HCT116 (cell line): ENCODE results near the gene RTN1.

ENCODE experiments used
- CTCF ChIP-seq, 3 experiments: fragments of 200-600 bp in 1 of 3; sonication (generic) in 1 of 3; IDR thresholded peaks in 2 of 3; conservative IDR thresholded peaks in 1 of 3; 2 replicates each; pipeline ENCODE4 v1.5.1; 2012 to 2017; ENCODE audit warnings: low read depth in 2 of 3, low read length in 2 of 3, antibody characterized with exemption in 1 of 3, borderline replicate concordance in 1 of 3, control low read depth in 1 of 3, mild to moderate bottlenecking in 1 of 3, mixed read lengths in 1 of 3, mixed run types in 1 of 3, moderate library complexity in 1 of 3; ENCODE audit not compliant: insufficient read depth in 1 of 3
- EZH2 ChIP-seq: fragments of 200-600 bp; sonication (generic); IDR thresholded peaks from 2 replicates; pipeline ENCODE4 v1.6.1; 2017; ENCODE audit warnings: antibody characterized with exemption, mixed run types
- EZH2phosphoT487 ChIP-seq: fragments of 200-600 bp; IDR thresholded peaks from 2 replicates; pipeline ENCODE4 v1.6.1; 2018; ENCODE audit warnings: antibody characterized with exemption, borderline replicate concordance
- TCF7L2 ChIP-seq: IDR thresholded peaks from 2 replicates; pipeline ENCODE4 v1.7.0; 2011; ENCODE audit warnings: borderline replicate concordance, inconsistent platforms; ENCODE audit not compliant: insufficient read depth, insufficient read length; ENCODE audit errors: extremely low read depth

GRCh38 chr14:59897757-59898383 lies 27.3 kb upstream of the RTN1 start:
- TF ChIP-seq EZH2 (no peak), EZH2phosphoT487 (no peak), CTCF (IDR thresholded peaks at IDR 0.05 in 2 of 3, conservative IDR thresholded peaks at IDR 0.05 in 1 of 3; ENCODE audit: borderline replicate concordance in 1 of 3, insufficient read depth in 1 of 3, low read depth in 2 of 3, low read length in 2 of 3) (peak; percentile 44 to 57 (median 54); a peak in 5 of 6 replicates), TCF7L2 (no peak)
